RPMI8226 (cell line): ENCODE measurements around the gene LIFR.

Experiments used
- DNase-seq: peaks from one replicate; pipeline ENCODE4 v3.0.0-alpha.2; 2015

The LIFR gene

GRCh38 chr5:38458174-38458573 lies 98.3 kb downstream of the LIFR start:
- no peak for DNase-seq

GRCh38 chr5:38456657-38457399 lies 99.6 kb downstream of the LIFR start:
- no peak for DNase-seq

- DNase-seq, result no peak
Measured at GRCh38 chr5:38455796-38456330, 100.6 kb downstream of the LIFR start.

DNA sequence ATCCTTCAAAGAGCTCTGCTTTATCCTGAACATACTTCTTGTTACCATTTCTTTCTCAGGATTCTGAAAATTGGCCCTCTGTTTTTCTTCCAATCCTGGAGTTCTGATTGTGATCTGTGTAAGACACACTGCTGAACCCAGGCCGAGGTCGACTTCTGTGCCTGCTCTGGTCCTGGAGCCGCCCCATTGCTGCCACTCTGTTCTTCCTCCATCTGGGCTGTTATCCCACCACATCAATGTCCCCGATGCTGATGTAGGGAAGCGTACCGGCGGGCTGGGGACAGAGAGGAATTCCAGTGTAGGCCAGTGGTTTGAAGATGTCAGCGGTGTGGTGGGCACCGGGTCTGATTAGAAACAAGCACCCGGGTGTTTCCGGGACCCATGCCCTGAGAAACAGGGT lies 102.5 kb downstream of the LIFR start:
- no peak for DNase-seq

- peak; percentile 77 for DNase-seq
Measured at GRCh38 chr5:38453506-38453905, 102.9 kb downstream of the LIFR start.

GRCh38 chr5:38452201-38452600 lies 104.2 kb downstream of the LIFR start:
- DNase-seq, result no peak

DNA sequence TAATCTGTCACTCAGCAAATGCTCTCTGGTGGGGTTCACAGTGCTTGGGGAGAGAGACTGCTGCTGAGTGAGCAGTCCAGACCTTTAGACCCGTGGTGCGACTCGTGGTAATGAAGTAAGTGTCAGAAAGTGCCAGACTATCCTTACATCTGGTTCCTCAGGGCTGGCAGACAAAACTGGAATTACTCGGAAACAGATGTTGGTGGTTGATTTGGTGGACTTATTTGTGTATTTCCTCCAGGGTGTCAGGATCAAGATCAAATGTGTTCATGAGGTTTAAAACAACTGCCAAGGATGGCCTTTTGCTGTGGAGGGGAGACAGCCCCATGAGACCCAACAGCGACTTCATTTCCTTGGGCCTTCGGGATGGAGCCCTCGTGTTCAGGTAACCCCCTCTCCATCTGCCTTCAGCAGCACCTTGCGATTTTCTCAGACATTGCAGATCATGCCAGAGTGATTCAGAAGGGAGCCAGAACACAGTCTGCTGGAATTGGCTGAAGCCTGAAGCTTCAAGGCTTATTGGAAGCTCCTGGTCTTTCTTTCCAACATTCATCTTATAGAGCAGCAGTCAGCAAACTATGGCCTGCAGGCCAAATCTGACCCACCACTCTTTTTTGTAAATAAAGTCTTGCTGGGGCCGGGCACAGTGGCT lies 105.2 kb downstream of the LIFR start:
- DNase-seq, result no peak

GRCh38 chr5:38450627-38451026 lies 105.8 kb downstream of the LIFR start:
- no peak for DNase-seq

DNA sequence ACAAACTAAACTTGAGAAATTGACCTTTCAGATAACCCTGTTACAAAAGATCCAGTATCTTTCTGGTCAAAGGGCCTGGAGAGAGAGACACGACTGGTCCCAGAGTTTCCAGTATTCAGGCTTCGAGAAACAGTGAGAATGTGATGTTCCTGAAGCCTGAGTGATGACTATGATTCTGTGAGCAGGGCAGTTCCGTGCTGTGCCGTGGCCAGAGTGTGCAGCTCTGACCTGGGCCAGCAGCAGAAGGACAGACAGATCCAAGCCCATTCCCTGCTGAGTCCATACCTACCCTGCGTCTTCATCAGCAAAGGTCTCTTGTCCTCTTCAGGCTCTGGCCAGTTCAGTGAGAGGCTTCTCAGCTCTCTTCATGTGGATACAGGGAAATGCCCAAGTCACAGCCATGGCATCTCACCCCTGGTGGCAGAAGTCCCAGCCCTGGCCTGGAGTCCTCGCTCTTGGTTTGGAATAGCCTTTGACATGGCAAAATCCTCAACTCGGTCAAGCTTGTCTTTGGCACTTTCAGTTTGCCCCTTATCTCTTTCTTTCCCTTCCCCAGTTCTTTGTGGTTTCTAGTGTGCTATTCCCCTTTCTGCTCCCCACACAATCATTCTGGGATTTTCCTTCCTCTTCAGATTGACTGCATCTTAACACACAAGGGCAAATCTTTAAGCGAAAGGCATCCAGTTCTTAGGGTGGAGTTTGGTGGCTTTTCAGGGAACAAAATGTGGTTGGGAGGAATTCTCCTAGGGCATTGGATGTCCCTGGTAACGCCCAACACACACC lies 107.7 kb downstream of the LIFR start:
- no peak for DNase-seq

DNA sequence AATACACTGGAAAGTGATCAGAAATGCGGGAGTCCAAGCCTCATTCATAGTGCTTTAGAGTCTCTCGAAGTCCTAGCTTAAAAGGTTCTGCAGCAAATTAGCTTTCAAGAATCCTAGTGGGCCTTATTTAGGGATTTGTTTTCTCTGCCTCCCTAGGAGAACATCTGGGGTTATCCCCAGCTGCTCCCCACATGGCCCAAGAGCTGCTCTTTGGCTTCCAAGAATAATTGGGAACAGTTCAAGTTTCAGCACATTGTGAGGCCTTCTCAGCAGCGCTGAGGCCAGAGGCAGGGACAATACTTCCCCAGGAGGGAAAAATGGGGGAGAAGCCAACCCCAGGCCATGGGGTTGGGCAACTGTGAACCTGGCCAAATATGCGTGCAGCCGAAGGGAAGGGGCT lies 108.7 kb downstream of the LIFR start:
- no peak for DNase-seq

DNA sequence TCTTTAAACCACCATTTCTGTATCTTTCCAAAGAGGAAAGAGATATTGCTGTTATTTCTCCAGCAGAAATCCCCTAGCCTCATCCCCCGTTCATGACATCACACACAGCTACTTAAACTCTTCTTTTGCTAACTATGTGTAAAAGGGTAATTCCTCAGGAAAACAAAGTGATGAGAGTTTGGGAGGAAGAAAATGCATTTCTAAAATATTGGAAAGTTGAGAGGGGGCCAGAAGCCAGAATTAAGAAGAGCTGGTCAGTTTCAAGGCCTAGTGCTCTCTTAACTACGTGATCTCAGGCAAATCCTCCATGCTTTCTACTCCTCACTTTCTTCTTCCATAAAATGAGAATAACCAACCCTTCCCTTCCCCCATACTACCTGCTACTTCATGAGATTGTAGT lies 109.4 kb downstream of the LIFR start:
- DNase-seq, result no peak

GRCh38 chr5:38446029-38446522 lies 110.4 kb downstream of the LIFR start:
- DNase-seq, result no peak

DNA sequence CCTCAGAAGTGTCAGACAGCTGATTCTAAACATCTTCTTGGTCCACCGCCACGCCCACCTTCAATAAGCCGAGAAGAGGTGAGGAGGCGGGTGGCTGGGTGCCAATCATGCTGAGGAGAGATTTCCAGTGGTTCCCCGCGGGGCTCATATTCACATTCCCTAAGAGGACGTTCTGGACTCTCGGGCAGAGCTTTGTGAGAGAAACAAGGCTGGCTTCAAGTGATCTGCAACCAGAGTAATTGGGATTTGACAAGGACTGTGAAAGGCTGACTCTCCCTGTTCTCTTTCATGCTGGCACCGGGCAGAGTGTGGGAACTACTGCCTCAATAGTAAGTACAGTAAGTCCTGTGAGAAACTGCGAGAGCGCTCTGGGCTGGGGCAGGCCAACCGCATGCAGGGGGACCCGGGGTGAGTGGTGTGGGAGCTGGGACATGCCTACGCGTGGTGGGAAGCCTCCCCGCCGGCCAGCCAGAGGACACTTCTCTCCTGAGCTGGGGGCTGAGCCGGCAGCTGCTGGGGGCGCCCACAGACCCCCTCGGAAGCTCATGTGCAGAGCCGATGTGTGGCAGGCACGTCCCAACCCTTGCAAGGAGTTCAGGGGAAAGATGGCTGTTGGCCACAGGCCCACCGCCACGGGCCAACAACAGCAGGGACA lies 110.9 kb downstream of the LIFR start:
- no peak for DNase-seq

- DNase-seq, result peak; percentile 16
Measured at GRCh38 chr5:38443390-38443789, 113.1 kb downstream of the LIFR start.

- DNase-seq, result no peak
Measured at GRCh38 chr5:38442247-38442573, 114.2 kb downstream of the LIFR start.

GRCh38 chr5:38441453-38442246 lies 114.8 kb downstream of the LIFR start:
- peak; percentile 87 for DNase-seq

GRCh38 chr5:38438757-38439156 lies 117.7 kb downstream of the LIFR start:
- no peak for DNase-seq

GRCh38 chr5:38434966-38435705 lies 121.3 kb downstream of the LIFR start:
- DNase-seq, result no peak

DNA sequence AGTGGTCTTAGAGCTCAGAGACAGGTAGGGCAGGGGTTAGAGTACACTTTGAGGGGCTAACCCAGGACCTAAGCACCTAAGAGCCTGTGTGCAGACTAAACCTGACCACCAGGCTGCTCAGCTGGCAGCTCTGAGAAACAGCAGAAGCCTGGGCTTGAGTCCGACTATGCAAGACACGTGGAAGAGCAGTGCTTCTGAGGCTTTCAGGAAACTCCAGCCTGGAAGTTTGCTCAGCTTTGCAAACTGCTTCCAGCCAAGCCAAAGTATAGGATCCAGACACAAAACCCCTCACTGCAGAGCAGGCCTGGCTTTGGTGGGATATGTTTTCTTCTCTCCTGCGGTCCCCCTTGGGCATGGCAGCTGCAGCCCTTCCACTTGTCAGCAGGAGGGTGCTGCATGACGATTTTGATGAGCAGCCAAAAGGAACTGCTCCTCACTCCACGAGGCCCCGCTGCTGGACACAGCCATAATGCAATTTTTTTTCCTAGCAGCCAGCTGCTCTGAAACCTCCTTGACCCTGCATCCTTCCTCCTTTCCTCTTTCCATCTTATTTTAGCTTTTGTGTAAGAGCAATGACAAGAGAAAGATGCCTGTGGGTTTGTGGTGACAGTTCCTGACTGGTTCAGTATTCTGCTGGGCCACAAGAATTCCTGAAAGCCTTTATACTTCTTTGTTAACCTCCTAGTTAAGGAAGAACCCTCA lies 123.1 kb downstream of the LIFR start:
- DNase-seq, result no peak

- no peak for DNase-seq
Measured at GRCh38 chr5:38431242-38431853, 125.1 kb downstream of the LIFR start.
